GDM1 (cell line): Measurements from ENCODE around the gene OR7D2.
"Not testable (repeated sequence)": the region's sequence is repeated elsewhere in the genome, so short reads cannot be mapped to it uniquely, and the experiment has no call there.

Experiments
- DNase-seq: peaks from one replicate; lab custom pipeline; 2025; lab: John Stamatoyannopoulos, UW

OR7D2 gene

DNA sequence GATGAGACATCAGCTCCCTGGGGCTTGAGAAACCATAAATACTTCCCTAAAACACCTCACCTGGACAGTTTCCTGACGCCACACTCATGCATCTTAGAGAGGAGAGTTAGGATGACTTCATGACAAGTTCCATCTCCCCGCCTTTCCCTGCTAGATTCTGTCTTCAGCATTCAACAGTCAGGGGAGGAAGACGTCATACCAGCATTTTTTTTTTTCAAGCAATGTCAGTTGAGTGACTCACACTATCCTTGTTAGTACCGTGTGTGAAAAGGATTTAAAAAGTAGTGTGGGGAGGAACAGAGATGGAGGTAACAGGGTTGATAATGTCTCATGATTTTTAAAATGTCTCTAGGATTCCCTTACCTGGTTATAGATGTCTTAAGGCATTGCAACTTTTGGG, at the start of gene OR7D2:
TSS of gene OR7D2 (plus strand) at position 79 of the 400 bp plus-strand sequence. CDS start 6,803 bp downstream, outside the sequence.
- DNase-seq: no peak

DNA sequence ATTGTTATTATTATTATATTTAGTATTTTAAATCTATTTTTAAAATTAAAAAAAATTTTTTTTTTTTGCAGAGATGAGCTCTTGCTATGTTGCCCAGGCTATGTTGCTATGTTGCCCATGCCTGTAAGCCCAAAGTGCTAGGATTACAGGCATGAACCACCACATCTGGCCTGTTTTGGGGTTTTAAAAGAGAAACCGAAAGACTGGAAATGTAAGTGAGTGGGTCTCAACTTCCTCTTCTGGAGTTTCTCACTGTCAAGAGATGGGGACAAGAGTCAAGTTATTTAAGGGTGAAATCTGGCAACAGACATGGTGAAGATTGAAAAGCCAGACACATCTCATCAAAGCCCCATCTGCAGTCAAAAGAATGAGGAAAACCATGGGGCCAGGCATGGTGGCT, 47.8 kb upstream of the OR7D2 start:
- no peak for DNase-seq

DNA sequence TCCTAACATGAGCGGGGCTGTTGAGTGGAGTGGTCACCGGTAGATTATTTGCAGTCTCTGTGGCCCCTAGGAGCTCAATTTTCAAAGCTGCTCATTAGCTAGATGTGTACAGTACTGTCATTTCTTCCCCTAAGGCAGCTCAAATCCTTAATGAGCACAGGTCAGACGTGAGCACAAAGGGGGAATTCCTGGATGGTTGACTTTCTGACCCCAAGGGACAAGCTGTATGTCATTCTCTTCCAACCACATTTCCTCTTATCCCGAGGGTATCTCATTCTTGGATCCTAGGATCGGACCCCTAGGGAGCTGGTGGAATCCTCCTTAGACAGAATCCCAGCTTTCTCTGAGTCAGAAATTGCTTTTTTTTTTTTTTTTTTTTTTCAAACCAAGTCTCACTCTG, 46.4 kb upstream of the OR7D2 start:
- DNase-seq: no peak

DNA sequence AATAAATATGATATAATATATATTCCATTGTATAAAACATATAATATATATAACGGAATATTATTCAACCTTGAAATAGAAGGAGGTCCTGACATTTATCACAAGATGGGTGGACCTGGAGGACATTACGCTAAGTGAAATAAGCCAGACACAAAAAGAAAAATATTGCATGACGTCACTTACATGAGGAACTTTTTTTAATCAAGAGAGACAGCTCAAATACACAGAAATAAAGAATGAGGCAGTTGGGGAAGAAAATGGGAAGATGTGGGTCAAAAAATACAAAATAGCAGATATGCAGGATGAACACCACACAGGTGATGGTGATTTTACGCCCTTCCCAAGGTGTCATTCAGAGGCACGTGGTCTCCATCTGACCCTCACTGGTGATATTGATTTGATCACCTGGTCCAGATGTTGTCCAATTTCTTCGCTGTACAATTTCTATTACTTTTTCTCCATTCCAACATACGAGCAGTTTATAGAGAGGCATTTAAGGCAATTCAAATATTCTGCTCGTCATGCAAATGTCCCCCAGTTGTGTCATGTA, 39.1 kb upstream of the OR7D2 start:
- no peak for DNase-seq

DNA sequence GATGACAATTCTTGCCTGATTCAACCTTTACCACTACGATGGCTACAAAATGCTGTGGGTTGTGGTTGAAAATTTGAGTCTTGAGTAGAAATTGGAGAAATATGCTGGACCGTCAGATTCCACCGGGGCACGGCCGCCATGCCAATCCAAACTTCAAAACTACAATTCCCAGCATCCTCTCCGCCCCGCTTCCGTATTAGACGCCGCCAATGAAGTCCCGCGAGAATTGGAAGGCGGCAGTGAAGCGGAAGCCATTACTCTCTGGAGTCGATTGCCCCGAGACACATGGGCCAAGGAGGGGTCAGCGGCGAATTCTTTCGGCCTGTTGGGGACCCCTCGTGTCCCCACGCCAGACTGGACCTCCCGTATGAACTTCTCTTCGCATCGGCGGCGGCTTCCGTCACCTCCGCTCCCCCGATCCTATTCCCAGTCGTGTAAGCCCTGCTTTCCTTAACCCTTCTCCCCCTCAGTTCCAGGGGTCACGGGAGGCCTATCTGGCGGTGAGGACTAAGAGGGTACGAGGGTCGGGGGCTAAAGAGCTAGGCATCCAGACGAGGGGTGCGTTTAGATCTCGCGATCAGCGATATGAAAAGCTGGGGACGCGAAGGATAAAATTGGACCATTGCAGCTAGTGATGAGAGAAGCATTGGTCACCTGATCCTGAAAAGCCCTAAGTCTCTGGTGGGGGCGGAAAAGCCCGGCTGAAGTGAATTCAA, 38.5 kb upstream of the OR7D2 start, which contains the start of gene ZNF317:
TSS of gene ZNF317 (plus strand) at position 239 of the 716 bp plus-strand sequence. CDS start 15,620 bp downstream, outside the sequence.
- DNase-seq: peak; percentile 81

DNA sequence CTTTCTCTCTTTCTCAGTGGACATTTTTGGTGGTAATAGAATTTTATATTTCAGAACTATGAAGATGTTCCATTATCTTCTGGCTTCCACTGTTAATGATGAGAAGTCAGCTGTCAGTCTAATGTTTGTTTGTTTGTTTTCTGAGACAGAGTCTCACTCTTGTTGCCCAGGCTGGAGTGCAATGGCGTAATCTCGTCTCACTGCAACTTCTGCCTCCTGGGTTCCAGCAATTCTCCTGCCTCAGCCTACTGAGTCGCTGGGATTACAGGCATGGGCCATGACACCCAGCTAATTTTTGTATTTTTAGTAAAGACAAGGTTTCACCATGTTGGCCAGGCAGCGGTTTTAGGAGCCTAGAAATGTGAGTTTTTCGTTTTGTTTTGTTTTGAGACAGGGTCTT, 33.9 kb upstream of the OR7D2 start:
- DNase-seq: no peak

DNA sequence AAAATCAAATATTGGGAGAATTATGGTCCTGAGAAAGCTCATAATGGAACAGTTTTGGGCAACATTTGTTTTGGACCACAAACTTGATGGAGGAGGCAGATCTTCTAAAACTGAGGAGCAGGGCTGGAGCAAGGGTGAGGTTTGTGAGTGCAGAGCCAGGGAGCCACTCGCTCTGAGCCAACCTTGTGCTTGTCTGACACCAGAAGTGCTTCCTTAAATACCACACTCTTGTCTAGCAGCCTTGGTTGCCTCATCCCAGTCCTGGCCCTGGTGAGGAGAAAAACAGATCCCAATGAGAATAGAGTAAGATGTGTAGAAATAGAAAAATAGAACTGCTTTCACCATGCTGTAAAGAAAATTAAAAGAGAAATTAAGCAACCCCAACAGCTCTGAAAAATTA, 31.9 kb upstream of the OR7D2 start:
- DNase-seq: no peak

DNA sequence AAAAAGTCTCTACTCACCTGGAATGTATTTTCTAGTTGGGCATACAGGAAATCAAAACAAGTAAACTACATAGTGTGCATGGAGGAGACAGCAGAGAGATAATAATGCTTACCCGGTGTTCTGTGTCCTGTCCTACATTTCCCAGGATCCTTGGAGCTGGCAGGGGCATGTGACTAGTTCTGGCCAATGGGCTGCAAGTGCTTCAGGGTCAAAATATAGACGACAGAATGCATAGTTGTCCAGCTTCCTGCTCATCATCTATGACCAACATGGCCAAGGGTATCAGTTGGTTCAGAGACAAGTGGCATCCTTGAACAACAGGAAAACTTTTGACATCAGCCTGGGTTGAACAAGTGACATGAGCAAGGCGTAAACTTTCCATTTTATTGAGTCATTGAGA, 30.1 kb upstream of the OR7D2 start:
- no peak for DNase-seq

DNA sequence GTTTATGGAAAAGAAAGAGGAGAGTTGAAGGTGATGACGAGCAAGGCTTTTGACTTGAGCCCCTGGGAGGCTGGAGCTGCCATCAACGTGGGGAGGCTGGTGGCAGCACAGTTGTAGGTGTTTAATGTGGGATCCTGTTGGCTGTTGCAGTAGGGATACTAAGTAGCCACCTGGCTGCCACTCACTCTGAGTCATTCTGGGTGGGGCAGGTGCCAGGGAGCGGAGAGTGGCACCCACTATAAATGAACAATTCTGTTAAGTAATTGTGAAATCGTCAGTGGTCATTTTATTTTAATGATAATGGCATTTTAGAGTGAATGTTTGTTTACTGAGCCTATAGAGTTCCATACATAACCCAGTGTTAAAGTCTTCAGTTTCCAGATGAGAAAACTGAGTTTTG, 28.8 kb upstream of the OR7D2 start:
- no peak for DNase-seq

DNA sequence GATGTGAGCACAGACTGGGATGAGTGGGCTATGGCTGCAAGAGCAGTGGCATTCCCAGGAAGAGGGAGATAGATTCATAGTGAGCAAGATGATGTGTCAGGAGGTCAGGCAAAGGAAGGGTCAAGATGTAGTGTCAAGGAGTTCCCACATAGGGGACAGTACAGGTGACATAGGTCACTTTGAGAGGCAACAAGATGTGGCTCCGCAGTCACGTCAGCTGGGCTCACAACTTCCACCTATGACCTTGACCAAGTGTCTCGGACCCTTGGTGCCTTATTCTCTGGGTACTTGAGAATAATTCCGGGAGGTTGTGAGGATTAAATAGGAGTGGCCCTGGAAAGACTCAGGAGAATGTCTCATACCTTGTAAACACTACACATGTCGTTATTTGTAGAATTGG, 28.1 kb upstream of the OR7D2 start:
- no peak for DNase-seq

DNA sequence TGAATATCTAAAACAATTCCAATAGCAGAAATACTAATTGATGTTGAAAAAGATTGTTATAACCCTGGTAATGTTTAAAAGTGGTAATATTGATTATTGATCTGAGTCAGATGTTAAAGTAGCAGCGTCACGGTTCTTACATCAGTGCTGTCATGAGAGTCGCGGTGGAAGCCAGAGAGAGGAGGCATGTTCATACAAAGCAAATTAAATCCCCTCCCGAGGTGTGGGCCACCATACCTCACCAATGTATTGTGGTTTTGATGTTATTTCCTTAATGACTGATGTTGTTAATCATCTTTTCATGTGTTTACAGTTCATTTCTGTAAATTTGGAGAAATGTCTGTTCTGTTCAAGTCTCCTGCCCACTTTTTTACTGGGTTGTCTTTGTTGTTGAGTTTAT, 27.4 kb upstream of the OR7D2 start:
- no peak for DNase-seq

DNA sequence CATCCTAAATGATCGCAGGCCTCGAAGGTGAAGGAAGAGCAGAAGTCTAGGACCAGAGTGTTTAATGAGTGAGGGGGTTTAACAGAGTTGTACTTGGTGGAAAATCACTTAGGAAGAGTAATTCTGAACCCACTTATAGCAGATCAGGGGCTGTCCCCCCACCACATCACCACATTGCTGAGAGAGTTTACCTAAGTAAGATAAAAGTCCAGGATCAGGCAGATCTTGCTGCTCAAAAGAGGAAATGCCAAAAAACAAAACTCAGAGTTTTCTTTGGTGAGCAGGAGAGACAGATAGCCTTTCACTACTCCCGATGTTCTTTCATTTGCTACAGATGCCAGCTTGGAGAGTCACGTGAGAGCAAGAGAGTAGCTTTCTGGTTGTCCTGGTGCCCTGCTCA, 23.2 kb upstream of the OR7D2 start:
- DNase-seq: no peak

DNA sequence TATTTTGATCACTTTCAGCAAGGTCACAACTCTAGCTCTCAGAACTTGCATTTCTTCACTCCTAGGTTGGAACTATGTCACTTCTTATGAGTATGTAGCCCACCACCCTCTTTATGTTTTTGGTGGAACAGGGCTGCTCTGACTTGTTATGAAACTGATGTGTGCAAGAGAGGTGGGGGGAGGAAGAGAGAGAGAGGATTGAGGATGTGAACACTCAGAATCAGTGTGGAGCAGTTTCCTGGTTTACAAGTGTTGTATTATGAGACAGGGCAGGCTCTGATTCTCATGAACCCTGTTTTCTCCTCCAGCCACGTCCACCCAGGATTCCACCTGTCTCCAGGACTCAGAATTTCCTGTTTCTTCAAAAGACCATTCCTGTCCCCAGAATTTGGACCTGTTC, 22.5 kb upstream of the OR7D2 start:
- DNase-seq: no peak

DNA sequence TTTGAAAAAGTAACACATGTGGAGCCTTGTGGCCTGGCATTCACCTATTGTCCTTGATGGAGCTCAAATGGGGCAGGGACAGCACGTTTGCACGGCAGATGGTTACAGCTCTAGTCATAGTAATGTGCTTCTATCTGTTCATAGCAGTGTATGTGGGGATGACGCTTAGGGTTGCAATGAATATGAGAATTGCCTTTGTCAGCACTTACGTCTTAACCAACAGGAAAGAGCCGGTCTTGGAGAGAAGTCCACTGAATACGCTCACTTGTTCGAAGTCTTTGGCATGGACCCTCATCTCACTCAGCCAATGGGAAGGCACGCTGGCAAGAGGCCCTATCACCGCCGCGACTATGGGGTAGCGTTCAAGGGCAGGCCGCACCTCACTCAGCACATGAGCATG, 18.9 kb upstream of the OR7D2 start:
- no peak for DNase-seq

DNA sequence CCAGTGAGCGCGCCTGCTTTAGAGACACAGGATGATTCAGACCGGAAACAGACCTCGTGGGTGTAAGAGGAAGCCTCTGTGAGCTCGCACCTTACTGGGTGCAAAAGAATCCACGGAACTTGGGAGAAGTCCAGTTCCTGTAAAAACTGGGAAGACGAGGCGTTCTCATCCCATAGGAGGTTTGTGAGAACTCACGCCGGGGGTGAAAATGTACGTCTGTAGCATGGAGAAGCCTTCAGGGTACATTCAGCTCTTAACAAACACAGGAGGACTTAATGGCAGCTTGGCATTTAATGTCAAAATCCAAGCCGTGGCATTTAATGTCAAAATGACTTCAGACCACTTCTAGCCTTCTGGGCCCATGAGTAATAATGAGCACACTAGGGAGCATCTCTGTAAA, 17.4 kb upstream of the OR7D2 start:
- DNase-seq: no peak

DNA sequence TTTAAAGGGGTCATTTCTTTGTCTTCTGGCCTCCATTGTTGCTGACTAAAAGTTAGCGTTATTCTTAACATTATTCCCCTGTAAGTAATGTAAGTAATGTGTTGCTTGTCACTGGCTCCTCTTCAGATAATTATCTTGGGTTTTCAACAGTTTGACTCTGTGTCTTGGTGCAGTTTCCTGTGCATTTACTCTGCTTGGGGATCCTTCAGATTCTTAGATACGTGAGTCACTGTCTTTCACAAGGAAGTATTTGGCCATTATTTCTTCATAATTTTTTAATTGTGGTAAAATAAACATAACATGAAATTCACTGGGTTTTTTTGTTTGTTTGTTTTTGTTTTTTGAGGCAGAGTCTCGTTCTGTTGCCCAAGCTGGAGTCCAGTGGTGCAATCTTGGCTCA, 13.5 kb upstream of the OR7D2 start:
- DNase-seq: no peak

DNA sequence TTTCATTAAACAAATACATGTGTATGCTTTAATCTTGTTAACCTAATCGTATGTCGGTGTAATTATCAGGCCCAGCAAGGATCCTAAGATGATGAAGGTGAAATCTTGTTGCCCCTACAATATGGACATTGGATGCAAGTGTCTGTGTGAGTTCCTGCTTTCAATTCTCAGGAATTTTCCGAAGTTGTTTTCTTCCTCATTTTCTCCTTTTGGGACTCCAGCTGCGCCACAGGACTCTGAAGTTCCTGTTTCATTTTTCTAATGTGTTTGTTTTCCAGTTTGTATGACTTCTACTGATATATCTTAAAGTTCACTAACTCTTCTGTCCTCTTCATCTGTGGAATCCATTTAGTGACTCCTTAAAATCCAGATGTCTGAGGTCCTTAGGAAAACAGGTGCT, 11.9 kb upstream of the OR7D2 start:
- no peak for DNase-seq

DNA sequence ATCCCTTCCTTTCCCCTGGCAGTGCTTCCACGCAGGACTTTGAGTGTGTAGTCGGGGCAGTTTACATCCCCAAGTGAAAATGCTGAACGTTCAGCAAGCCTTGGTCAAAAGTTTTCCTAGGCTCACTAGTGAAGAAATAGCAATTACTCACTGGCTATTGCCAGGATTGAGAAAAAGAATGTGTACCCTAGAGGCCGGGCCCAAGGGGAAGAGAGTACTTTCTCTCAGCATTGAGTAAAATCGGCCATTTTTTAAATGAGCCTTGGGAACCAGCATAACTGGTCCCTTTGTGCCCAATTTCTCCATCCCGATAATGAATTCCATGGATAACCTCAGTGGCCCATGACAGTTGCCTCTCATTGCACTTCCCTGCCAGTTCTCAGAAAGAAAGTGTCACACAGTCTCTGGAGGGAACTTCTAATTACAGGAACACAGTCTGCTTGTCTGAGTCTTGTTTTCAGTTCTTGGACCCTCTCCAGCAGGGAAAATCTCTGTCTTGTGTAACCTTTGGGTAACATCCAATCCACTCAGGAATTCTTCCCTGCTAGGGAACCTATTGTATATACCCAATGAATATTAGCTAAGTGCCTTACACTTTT, 7.3 kb upstream of the OR7D2 start:
- no peak for DNase-seq

DNA sequence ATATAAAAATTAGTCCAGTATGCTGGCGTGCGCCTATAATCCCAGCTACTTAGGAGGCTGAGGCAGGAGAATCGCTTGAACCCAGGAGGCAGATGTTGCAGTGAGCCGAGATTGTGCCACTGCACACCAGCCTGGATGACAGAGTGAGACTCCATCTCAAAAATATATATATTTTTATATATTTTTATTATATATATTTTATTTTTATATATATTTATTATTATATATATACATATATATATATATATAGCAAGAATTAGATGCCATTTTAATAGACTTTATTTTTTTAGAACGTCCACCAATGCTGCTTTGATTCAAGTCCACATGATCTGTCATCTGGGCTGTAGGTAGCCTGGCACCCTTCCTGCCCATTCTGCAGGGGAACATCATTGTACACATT, 3.5 kb upstream of the OR7D2 start:
- no peak for DNase-seq

DNA sequence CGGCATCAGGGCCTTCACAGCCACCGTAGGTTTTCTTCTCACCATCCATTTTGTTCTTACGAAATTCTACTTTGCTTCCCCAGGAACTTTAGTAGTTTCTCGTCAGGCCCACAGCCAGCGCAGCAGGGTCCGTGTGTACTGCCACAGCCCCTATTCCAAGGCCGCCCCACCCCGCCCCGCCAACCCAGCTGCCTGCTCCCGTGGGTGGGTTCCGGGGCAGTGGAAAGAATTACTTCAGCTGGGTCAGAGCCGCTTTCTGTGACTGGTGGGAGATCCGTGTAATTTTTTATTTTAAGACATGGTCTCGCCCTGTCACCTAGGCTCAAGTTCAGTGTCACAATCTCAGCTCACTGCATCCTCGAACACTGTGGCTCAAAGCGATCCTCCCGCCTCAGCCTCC, 4.2 kb downstream of the OR7D2 start:
- DNase-seq: no peak

DNA sequence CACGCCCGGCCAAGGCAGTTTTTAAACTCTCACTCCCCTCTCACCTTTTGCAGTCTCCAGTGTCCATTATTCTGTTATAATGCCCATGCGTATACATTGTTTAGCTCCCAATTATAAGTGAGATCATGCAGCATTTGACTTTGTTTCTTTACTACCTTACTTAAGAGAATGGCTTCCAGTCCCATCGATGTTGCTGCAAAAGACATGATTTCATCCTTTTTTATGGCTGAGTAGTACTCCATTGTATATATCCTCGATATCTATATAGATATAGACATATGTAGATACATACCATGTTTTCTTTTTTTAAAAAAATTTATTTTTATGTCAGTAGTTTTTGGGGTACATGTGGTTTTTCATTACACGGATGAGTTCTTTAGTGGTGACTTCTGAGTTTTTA, 8.4 kb downstream of the OR7D2 start:
- DNase-seq: no peak

DNA sequence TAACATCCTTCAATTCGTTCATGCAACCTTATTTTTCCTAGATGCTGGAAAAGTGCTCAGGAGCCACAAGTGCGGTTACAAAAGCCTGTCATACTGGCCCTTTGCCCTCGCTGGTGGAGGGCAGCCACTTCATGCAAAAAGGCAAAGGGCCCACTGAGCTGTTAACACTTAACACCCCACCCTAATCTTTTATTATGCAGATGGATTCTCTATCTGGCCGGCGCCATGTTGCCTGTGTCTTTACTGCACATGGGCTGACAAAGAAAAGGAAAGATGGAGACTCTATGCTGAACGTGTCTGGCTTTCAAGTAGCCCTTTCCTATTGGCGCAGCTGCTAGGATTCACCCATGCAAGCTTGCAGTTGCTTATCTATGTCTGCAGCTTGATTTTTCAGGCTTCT, 10.8 kb downstream of the OR7D2 start:
- no peak for DNase-seq

DNA sequence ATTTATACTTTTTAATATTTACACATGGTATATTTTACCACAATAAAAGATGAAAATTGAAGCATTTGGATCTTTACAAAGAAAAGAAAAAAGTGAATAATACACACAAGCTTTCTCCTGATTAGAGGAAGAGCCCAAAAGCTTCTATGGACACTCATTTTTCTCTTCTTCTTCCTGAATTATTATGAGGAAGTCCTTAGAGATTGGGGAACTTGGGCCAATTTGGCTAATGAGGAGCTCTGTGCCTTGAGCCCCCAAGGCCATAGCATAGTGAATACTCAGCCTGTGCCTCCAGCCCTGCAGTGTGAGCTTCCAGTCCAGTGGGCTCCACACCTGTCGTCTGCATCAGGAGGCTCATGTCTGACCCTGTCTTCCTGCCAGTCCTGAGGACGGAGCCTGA, 19.3 kb downstream of the OR7D2 start:
- DNase-seq: not testable (repeated sequence)
